ENCODE data around the gene CTF1. TPM values are rescaled to one million over a fixed set of nuclear protein-coding genes. Genes with fewer than 3 reads are reported as not detected.

The CTF1 gene
- total and polyA plus RNA-seq, 4 donors, result 3.3 to 9.8 (median 5.2) TPM

GRCh38 chr16:30910427-30911029, 14.1 kb downstream of the CTF1 start:
- TF ChIP-seq CTCF (IDR thresholded peaks at IDR 0.05; ENCODE audit: control extremely low read depth, extremely low read depth), result no peak
- H3K4me1 ChIP-seq (ENCODE audit: control insufficient read depth in 5 of 5, insufficient read depth in 5 of 5, low read length in 5 of 5), result no peaks in the 10 kb centered on the region
- no peak overlapping the region for H3K27ac ChIP-seq (ENCODE audit: low read depth in 1 of 2, low read length in 1 of 2)
- H3K27me3 ChIP-seq (ENCODE audit: control insufficient read depth in 3 of 3, insufficient read depth in 3 of 3, low read length in 2 of 3), result no peaks in the 10 kb centered on the region
- ATAC-seq (ENCODE audit: insufficient read depth, low FRiP score) (no peak), DNase-seq (no peak)
- H3K4me3 ChIP-seq, result no peak overlapping the region
- H3K9me3 ChIP-seq (ENCODE audit: control insufficient read depth in 4 of 4, insufficient read depth in 3 of 4, low read length in 3 of 4), result peaks cover 0 to 2% (median 0%) of the 10 kb centered on the region in 4 donors
- no peak overlapping the region for H3K9ac ChIP-seq (ENCODE audit: insufficient read depth in 1 of 2, low read length in 2 of 2)
- 75% methylated on average over 18 of the region's 18 CpGs for WGBS, 2 donors
- H3K36me3 ChIP-seq (ENCODE audit: control insufficient read depth in 4 of 4, insufficient read depth in 4 of 4, low read length in 4 of 4), result no peaks in the 10 kb centered on the region

- ATAC-seq (ENCODE audit: insufficient read depth, low FRiP score) (no peak), DNase-seq (no peak)
- Histone ChIP-seq H3K27me3 (ENCODE audit: control insufficient read depth in 3 of 3, insufficient read depth in 3 of 3, low read length in 2 of 3) (no peaks in the 10 kb centered on the region), H3K9me3 (ENCODE audit: control insufficient read depth in 4 of 4, insufficient read depth in 3 of 4, low read length in 3 of 4) (peaks cover 0 to 2% (median 0%) of the 10 kb centered on the region in 4 donors), H3K9ac (ENCODE audit: insufficient read depth in 1 of 2, low read length in 2 of 2) (no peak overlapping the region), H3K27ac (ENCODE audit: low read depth in 1 of 2, low read length in 1 of 2) (no peak overlapping the region), H3K4me1 (ENCODE audit: control insufficient read depth in 5 of 5, insufficient read depth in 5 of 5, low read length in 5 of 5) (no peaks in the 10 kb centered on the region), H3K4me3 (no peak overlapping the region), H3K36me3 (ENCODE audit: control insufficient read depth in 4 of 4, insufficient read depth in 4 of 4, low read length in 4 of 4) (no peaks in the 10 kb centered on the region)
- 92 to 95% methylated on average over 6 of the region's 6 CpGs for WGBS, 2 donors
- TF ChIP-seq CTCF (IDR thresholded peaks at IDR 0.05; ENCODE audit: control extremely low read depth, extremely low read depth), result no peak
These were observed 16.5 kb downstream of the CTF1 start for GRCh38 chr16:30912794-30913412.

- ATAC-seq (ENCODE audit: insufficient read depth, low FRiP score) (no peak), DNase-seq (no peak)
- 96 to 98% methylated on average over 3 of the region's 3 CpGs for WGBS, 2 donors
- H3K27me3 ChIP-seq (ENCODE audit: control insufficient read depth in 3 of 3, insufficient read depth in 3 of 3, low read length in 2 of 3), result no peaks in the 10 kb centered on the region
- no peaks in the 10 kb centered on the region for H3K36me3 ChIP-seq (ENCODE audit: control insufficient read depth in 4 of 4, insufficient read depth in 4 of 4, low read length in 4 of 4)
- H3K9ac ChIP-seq (ENCODE audit: insufficient read depth in 1 of 2, low read length in 2 of 2), result no peak overlapping the region
- no peaks in the 10 kb centered on the region for H3K4me1 ChIP-seq (ENCODE audit: control insufficient read depth in 5 of 5, insufficient read depth in 5 of 5, low read length in 5 of 5)
- H3K9me3 ChIP-seq (ENCODE audit: control insufficient read depth in 4 of 4, insufficient read depth in 3 of 4, low read length in 3 of 4), result peaks cover 0 to 2% (median 0%) of the 10 kb centered on the region in 4 donors
- no peak overlapping the region for H3K4me3 ChIP-seq
- no peak overlapping the region for H3K27ac ChIP-seq (ENCODE audit: low read depth in 1 of 2, low read length in 1 of 2)
- no peak for TF ChIP-seq CTCF (IDR thresholded peaks at IDR 0.05; ENCODE audit: control extremely low read depth, extremely low read depth)
These were observed 18.4 kb downstream of the CTF1 start for GRCh38 chr16:30914830-30915229.

All from lung (tissue), 12 donors.